ENCODE results near the gene MATN3.

The MATN3 gene

DNA sequence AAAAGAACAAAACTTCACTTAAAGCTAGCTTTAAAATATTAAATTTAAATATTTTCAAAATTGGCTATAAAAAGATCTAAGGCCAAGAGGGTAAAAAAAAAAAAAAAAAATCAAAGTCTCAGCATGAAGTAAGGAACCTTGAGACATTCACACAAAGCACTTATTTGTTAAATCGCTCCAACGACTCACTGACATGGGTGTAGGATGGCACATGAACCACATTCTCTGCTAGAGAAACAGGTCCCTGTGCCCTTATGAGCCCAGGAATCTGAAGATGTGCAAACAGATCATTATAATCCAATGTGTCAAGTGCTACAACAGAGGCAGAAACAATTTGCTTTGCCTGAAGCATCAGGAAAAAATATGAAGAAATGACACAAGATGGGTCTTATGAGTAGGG, 25.2 kb upstream of the MATN3 start:
- DNase-seq (ENCODE audit: low spot score) = no peak

DNA sequence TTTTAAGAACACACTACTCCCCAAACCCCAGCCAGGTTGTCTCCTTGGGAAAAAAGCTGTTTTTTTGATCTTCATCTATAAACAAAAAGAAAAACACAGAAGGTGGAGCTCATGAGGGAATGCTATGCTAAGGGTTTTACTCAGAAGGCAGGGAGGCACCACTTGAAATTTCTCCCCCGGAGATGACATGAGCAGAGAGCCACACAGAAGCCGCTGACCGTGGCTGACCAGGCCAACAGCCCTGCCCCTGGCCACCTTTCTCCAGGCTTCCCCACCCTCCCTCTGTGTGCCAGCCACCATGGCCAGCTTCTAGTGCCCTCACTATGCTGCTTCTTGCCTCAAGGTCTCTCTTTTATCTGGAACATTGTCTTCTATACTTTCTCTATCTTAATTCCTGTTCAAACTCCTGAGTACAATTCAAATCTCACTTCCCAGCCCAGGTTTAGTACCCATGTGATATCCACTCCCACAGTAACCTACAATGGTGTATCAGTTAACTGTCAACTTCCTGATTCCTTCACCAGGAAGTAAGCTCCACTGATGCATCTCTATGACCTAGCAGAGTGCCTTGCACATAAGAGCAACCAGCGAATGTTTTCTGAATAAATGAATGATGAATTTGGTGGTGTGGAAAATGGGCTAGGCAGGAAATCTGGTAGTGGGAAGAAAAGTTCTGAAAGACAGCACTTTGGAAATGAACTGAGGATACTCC, 23.6 kb upstream of the MATN3 start:
- no peak for DNase-seq (ENCODE audit: low spot score)

DNA sequence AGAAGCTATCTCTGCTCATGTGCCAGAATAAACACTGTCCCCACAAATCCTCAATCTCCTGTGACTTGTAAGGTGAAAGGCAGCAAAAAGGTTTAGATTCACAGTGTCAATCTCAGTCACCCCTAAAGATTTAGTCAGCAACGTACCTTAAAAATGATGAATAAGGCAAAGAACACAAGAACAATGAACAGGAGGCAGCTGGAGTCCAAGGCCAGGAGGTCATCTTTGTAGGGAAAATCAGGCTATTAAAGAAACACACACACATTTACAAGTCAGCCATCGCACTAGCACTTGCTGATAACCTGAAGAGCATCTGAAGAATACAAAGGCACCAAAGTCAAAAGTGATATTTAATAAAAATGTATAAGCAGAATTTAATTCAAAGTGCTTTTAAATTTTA, 22.4 kb upstream of the MATN3 start:
- DNase-seq (ENCODE audit: low spot score) = no peak

DNA sequence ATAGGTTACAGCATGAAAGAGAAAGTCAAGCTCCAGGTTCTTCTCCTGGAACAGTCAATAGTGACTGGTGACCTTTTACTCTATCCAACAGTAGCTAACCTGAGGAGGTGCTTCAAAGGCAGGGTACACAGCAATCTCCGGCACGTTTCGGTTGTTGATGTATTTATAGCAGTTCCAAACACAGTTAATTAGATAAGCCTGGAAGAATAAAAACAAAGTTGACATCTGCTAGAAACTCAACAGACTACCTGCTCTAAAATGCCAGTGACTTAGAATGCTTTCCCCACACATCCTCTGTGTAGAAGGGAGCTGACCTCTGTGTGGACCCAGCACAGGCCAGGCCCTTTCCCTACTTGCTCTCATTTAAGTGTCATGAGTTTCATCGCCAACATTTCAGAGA, 21.8 kb upstream of the MATN3 start:
- DNase-seq (ENCODE audit: low spot score) = no peak

DNA sequence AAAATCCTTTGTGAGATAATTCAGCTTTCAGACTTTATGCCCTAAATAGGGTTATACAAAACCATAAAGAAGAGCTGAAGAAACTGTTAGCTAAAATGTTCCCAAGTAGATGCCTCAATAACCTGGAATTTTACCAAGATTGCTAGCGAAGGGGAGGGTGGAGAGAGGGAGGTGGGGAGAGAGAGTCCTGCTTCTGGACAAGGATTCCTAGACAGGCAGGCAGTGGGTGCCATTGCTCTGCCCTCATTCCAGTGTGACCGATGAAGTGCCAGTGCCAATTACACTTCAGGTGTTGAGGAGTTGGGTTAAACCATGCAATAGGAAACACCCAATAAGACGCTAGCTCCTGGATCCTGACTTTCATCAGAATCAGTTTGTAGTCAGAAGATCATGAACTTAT, 20.9 kb upstream of the MATN3 start:
- no peak for DNase-seq (ENCODE audit: low spot score)

DNA sequence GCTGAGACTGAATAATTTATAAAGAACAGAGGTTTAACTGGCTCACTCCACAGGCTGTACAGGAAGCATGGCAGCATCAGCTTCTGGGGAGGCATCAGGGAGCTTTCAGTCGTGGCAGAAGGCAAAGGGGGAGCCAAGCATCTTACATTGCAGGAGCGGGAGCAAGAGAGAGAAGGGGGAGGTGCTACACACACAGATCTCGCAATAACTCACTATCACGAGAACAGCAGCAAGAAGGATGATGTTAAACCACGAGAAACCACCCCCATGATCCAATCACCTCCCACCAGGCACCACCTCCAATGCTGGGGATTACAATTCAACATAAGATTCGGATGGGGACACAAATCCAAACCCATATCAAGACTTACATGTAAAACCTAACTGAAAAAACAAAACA, 17.8 kb upstream of the MATN3 start:
- DNase-seq (ENCODE audit: low spot score) = no peak

DNA sequence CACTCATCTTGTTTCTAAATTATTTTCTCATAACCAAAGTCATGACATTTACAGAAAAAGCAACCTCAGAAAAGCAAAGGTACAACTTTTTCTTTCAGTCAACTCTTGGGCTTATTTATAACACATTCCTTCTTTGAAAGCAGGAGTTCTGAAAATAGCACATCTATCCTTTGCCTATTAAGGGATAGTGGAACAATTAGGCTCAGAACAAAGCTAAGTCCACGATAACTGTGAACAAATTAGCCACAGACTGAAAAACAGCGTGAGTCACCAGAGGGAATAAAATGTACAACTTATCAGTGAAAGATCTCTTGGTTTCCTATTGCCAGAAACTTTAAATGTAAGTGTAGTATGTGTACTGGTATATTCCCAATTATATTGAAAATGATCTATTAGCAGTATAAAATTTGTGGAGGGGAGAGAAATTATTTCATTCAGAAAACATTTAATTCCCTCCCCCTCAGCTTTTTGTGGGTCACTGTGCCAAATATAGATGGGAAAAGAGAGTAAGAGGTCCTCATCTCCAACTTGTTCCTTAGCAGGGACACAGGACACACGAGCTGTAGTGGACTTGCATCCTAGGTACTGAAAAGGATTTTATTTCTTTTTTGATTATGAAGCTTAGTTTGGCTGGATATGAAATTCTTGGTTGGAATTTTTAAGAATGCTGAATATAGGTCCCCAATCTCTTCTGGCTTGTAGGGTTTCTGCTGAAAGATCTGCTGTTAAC, 15.4 kb upstream of the MATN3 start:
- no peak for DNase-seq (ENCODE audit: low spot score)

DNA sequence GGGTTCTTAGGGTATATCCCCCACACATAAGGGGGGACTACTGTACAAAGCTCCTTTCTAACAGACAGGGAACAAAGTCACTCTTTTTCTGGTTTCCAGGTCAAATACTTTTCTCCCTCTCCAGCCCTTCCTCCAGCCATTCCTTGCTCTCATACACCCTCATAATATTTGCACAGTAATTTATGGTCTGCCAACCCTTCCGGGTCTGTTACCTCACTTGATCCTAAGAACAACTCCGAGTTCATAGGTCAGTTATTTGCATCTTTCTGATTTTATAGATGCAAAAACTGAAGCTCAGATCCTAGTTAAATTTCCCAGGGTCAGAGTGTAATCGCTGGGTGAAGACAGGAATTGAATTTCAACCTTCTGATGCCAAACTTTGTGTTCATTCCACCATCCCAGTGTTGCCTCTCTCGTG, 14.8 kb upstream of the MATN3 start:
- no peak for DNase-seq (ENCODE audit: low spot score)

DNA sequence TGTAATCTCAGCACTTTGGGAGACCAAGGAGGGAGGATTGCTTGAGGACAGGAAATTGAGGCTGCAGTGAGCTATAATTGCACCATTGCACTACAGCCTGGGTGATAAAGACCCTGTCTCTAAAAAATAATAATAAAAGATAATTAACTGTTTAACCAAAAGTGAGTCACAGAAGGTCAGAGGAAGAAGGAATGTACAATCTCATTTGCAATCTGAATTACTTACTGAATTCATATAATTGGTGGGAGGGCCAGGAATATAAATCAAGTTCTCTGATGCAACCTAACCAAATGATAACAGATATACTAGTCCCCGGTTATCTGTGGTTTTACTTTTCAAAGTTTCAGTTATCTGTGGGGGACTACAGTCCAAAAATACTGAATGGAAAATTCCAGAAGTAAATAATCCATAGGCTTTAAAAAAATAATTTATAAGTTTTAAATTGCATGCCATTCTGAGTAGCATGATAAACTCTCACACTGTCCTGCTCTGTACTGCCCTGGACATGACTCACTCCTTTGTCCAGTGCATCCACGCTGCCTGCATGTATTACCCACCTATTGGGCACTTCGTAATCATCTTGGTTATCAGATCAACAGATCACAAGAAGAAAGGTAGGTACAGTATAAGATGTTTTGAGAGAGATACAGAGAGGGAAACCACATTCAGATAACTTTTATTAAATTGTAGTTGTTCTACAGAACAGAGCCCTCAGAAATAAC, 12.8 kb upstream of the MATN3 start:
- DNase-seq (ENCODE audit: low spot score) = no peak

DNA sequence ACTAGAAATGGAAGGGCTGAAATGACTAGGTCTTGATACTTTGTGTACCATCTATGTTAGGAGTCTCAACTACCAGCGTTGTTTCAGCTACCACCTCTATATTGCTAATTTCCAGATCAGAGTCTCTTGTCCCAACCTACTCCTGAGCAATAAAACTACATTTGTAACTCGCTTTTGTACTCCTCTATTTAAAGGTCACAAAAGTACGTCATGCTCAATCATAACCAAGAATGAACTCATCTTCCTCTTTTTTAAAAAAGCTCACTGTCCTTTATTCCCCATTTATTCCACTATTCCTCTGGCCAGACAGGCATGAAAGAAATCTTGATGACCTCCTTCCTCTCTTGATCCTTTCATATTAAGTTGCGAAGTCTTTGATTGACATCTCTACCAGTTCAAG, 11.2 kb upstream of the MATN3 start:
- no peak for DNase-seq (ENCODE audit: low spot score)

DNA sequence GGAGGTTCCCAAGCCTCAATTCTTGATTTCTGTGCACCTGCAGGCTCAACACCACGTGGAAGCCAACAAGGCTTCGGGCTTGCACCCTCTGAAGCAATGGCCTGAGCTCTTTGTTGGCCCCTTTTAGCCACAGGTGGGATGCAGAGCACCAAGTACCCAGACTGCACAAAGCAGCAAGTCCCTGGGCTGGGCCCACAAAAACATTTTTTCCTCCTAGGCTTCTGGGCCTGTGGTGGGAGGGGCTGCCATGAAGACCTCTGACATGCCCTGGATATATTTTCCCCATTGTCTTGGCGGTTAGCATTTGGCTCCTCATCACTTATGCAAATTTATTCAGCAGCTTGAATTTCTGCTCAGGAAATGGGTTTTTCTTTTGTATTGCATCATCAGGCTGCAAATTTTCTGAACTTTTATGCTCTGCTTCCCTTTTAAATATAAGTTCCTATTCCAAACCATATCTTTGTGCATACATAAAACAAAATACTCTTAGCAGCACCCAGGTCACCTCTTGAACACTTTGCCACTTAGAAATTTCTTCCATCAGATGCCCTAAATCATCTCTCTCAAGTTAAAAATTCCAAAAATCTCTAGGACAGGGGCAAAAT, 9.0 kb upstream of the MATN3 start:
- no peak for DNase-seq (ENCODE audit: low spot score)

DNA sequence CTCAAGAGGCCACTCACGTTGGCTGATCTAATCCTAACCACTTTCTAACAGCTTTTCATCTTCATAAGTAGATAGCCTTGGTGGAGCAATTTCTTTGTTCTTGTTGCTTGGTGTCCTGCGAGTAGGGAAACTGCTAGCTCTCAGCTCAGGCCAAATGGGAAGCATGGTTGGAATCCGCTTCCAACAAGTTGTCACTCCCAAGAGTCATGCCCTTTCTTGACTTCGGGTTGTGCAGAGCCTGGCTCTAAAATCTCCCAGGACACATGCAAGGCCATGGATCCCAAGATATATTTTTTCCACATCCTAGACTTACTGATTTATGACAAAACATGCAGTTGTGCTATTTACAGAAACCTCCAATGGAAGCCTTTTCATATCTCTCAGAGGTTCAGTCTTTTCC, 7.3 kb upstream of the MATN3 start:
- no peak for DNase-seq (ENCODE audit: low spot score)

DNA sequence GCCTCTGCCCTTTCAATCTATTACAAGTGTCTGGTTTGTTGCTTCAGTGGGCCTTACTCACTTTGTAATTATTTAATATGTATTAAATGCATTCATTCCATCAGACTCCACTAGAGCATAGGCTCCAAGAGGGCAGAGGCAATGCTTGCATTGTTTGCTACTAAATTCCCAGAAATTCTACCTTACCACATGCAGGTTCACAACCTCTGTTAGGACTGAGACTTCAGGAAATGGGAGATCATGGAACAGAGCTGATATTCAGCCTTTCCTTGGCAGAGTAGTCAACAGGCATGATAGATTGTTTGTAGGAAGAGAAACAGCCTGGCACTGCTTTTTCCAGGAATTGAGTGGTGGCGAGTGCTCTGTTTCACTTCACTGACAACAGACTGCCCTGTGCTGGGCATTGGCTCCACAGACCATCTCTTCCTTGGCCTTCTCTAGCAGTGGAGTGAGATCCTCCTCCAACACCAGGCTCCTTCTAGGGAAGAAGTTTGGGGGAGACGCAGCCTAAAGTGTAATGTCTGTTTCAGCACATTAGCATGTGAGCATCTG, 6.2 kb upstream of the MATN3 start:
- DNase-seq (ENCODE audit: low spot score) = no peak

DNA sequence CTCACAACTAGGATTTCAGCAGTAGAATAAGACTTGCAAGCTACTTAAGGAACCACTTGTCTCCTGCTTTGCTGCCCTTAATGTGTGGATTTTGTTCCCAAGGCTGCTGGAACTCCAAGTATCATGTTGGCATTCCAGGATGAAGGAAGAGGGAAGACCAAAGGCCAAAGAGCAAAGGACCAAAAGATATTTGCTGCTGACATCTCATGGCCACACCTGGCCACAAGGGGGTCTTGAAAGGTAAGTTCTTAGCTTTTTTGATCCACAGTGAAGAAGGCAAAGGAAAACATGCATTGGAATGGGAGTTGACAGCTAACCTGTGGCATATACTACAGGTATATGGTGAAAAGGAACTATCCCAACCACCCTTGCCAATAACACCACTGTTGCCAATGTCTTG, 3.9 kb upstream of the MATN3 start:
- DNase-seq (ENCODE audit: low spot score) = no peak

DNA sequence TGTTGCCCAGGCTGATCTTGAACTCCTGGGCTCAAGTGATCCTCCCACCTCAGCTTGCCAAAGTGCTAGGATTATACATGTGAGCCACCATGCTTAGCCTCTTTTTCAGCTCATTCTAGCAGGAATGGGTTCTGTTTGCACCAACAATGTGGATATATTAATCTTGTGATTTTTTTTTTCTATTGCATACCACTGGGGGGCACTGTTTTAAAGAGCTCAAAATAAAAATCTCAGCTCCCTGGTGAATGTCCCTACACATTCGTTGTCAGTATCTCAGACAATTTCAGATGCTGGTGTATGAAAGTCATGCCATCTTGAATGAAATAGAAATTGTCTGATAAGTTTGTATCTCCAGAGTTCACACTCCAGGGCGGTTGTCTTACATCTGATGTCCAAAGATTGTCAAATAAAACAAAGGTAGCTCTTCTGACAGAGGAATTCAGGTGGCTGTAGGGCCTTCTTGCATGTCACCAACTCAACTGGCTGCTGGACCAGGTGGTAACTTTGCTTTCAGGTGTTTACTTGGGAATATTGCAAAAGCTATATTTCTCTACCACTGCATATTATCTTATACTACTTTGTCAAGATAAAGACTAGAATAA, 3.1 kb upstream of the MATN3 start:
- DNase-seq (ENCODE audit: low spot score) = peak; percentile 72

DNA sequence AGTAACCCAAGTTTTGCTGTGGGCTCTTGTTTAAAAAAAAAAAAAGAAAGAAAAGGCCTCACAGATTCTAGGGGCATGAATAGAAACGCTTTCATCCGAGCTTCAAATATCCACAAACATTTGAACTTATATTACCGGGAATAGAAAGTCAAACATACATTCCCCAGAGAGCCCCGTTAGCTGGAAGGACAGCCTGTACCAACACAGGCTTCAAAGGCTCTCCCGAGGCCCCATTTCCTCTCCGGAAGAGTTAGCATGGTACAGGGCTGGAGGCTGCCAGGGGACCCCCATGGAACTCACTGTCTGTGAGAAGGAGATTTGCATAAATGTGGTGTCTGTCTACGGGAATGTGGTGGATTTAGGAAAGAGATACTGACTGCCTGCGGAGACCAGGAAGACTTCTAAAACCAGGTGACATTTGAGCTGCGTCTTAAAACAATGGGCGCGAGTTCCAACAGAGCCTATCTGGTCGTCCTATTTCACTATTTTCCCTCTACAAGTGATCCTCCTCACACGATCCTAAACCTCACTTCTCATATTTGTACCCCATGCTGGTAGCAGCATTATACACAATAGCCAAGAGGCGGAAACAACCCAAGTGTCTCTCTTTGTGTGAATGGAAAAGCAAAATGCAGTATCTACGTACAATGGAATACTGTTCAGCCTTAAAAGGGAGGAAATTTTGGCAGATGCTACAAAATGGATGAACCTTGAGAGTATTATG, 820 bp upstream of the MATN3 start:
- DNase-seq (ENCODE audit: low spot score) = no peak

DNA sequence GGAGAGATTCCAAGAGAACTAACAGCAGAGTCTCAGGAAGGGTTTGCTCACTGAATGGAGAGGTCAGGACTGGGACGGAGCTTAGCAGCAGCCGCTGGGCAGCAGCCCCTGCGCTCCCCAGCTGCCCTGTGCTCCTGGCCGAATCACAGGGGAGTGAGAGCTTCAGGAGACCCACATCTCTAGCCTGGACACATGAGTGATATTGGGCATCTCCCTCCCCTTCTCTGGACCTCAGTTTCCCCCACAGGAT, 511 bp downstream of the MATN3 start:
- DNase-seq (ENCODE audit: low spot score) = no peak

DNA sequence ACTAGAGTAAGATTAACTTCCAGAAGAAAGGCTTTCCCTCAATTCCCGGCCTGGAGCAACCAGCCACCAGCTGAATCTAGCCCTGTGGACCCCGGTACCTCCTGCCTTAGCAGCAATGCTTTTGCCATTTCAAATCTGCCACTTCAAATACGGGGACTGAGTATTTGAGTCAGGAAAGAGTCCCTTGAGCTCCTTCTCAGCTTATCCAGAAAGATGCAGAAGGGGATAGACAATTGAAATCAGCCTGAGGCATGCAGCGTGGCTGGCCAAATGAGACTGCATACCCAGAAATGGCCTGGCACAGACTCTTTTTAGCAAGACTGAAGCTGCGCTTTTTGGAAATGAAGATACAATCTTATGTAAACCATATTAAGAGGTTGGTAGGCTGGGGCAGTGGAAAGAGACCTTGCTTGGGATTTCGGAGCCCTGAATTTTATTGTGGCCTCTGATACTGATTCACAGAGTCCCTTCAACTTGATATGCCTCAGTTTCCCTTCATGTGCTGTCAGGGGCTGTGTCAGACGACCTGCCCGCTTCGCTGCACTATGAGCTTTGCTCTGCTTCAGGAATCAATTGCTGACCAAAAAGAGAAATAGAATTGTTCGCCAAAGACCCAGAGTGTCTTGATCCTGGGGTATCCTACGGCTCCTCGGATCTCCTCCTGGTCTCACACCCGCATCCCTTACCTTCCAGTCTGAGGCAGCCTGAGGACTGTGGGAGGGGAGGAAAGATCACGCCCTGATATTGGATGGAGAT, 1.0 kb downstream of the MATN3 start:
- no peak for DNase-seq (ENCODE audit: low spot score)

DNA sequence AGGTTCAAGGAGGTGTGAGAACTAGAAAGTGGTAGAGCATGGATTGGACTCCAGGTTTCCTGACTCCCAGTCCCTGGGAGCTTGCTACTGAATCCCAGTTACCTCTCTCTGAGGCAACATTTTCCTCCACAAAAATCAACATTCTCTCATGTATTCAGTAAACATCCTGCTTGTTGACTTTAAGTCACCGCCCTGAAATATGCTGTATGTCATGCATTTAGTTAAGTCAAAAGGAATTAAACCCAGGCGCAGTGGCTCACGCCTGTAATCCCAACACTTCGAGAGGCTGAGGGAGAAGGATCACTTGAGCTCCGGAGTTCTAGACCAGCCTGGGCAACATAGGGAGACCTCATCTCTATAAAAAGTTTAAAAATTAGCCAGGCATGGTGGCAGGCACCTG, 3.8 kb downstream of the MATN3 start:
- no peak for DNase-seq (ENCODE audit: low spot score)

DNA sequence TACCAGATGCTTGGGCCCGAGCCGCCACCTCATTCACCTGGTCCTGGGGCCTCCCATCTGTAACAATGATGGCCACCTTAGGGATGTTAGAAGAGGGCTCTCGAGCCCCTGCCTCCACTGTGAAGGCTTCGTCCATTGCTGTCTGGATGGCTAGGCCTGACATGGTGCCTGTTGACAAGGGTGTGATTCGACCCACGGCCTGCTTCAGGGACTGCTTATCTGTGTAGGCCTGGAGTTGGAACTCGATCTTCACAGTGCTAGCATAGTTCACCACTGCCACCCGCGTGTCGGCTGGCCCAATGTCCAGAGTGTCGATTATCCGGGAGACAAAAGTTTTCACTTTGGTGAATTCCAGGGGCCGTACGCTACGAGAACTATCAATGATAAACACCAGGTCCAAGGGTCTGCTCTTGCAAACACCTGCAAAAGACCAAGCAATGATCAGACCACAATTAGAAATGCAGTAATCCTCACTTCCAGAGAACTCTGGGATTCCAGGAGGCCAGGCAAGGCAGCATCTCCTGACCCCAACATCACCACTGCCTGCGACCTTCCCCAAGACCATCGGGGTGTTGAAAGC, 6.5 kb downstream of the MATN3 start:
- DNase-seq (ENCODE audit: low spot score) = no peak

All from pons (tissue), 1 donor.